Natural killer cell treated with Interleukin-12 subunit alpha and Interleukin-12 subunit beta and Interleukin-15 and Interleukin-18, amount 100 ng/mL, for 72 hours (primary cell): ENCODE data around the gene CNGA3. TPM values are rescaled to one million over a fixed set of nuclear protein-coding genes. Genes with fewer than 3 reads are reported as not detected.
"Not testable (repeated sequence)": the region's sequence is repeated elsewhere in the genome, so short reads cannot be mapped to it uniquely, and the experiment has no call there.

ENCODE experiments used
- ATAC-seq, 2 donors: fragments of 150-1000 bp; cut with Tn5 transposase in 1 of 2; sonication (Bioruptor Pico), chemical (Tn5 transposase) in 1 of 2; 2 replicates each; pipeline ENCODE4 v1.10.0; 2021
- DNase-seq: peaks from one replicate; pipeline ENCODE4 v3.0.0; 2022; ENCODE audit warnings: low spot score
- H3K27ac Mint-ChIP-seq, 2 donors: 1 replicate in 1 of 2; 2 replicates in 1 of 2; pipeline ENCODE4 v1.8.0; 2022; ENCODE audit warnings: mixed read lengths in 2 of 2, mild to moderate bottlenecking in 1 of 2, moderate library complexity in 1 of 2
- H3K27me3 Mint-ChIP-seq, 2 donors: 1 replicate in 1 of 2; 2 replicates in 1 of 2; pipeline ENCODE4 v1.8.0; 2022; ENCODE audit warnings: mixed read lengths in 2 of 2
- H3K36me3 Mint-ChIP-seq: one replicate; pipeline ENCODE4 v1.8.0; 2022; ENCODE audit warnings: mixed read lengths
- H3K4me1 Mint-ChIP-seq, 2 donors: 1 replicate in 1 of 2; 2 replicates in 1 of 2; pipeline ENCODE4 v1.8.0; 2022; ENCODE audit warnings: low read depth in 2 of 2, mixed read lengths in 2 of 2, mild to moderate bottlenecking in 1 of 2
- H3K4me3 Mint-ChIP-seq: one replicate; pipeline ENCODE4 v1.8.0; 2022; ENCODE audit warnings: mixed read lengths
- H3K9me3 Mint-ChIP-seq: 2 replicates; pipeline ENCODE4 v1.8.0; 2022; ENCODE audit warnings: mixed read lengths
- total RNA-seq, 2 donors: library from RNA; stranded (reverse); gene quantifications; one replicate each; pipeline ENCODE4 v1.2.3, GENCODE V29; 2022

Gene CNGA3
- total RNA-seq, 2 donors from 2014 or later, result not detected

GRCh38 chr2:98412751-98413458 is 66.6 kb downstream of the CNGA3 start:
- DNase-seq, result peak; percentile 68
- Mint-ChIP-seq H3K9me3 (peaks cover 3% of the 10 kb centered on the region), H3K27ac (peak overlapping the region in 1 of 2 donors; percentile 42), H3K36me3 (peaks cover 5% of the 10 kb centered on the region), H3K27me3 (no peaks in the 10 kb centered on the region), H3K4me3 (no peak overlapping the region), H3K4me1 (peaks cover 3 to 6% of the 10 kb centered on the region in 2 donors)
- ATAC-seq, result peak; percentile 83 to 86

GRCh38 chr2:98414246-98414645 is 68.0 kb downstream of the CNGA3 start:
- H3K4me1 Mint-ChIP-seq, DNase-seq, H3K27me3 Mint-ChIP-seq, H3K9me3 Mint-ChIP-seq, H3K4me3 Mint-ChIP-seq, H3K36me3 Mint-ChIP-seq, H3K27ac Mint-ChIP-seq, ATAC-seq: not testable (repeated sequence)

GRCh38 chr2:98415719-98416248 is 69.5 kb downstream of the CNGA3 start:
- not testable (repeated sequence) for H3K4me3 Mint-ChIP-seq, H3K36me3 Mint-ChIP-seq, H3K4me1 Mint-ChIP-seq, H3K9me3 Mint-ChIP-seq, H3K27me3 Mint-ChIP-seq, ATAC-seq, DNase-seq
- peak overlapping the region in 1 of 2 donors; percentile 41 for H3K27ac Mint-ChIP-seq

- Mint-ChIP-seq H3K27ac (no peak overlapping the region), H3K27me3 (no peaks in the 10 kb centered on the region), H3K4me1 (peaks cover 3 to 6% of the 10 kb centered on the region in 2 donors), H3K4me3 (no peak overlapping the region), H3K9me3 (peaks cover 3% of the 10 kb centered on the region), H3K36me3 (peaks cover 10% of the 10 kb centered on the region)
- DNase-seq (no peak), ATAC-seq (no peak)
These were observed 70.3 kb downstream of the CNGA3 start for GRCh38 chr2:98416383-98417159.

- H3K27ac Mint-ChIP-seq, result no peak overlapping the region
- DNase-seq (no peak), ATAC-seq (no peak)
- peaks cover 5% of the 10 kb centered on the region for H3K9me3 Mint-ChIP-seq
- H3K4me1 Mint-ChIP-seq, result peaks cover 0 to under 1% of the 10 kb centered on the region in 2 donors
- H3K27me3 Mint-ChIP-seq, result no peaks in the 10 kb centered on the region
- H3K36me3 Mint-ChIP-seq, result peaks cover 16% of the 10 kb centered on the region
- no peak overlapping the region for H3K4me3 Mint-ChIP-seq
These were observed 73.3 kb downstream of the CNGA3 start for GRCh38 chr2:98419544-98419943.

GRCh38 chr2:98419977-98420725 is 73.9 kb downstream of the CNGA3 start:
- ATAC-seq, result no peak
- Mint-ChIP-seq H3K9me3 (peaks cover 4% of the 10 kb centered on the region), H3K27ac (no peak overlapping the region), H3K36me3 (peaks cover 14% of the 10 kb centered on the region), H3K27me3 (no peaks in the 10 kb centered on the region), H3K4me3 (no peak overlapping the region), H3K4me1 (no peaks in the 10 kb centered on the region)
- DNase-seq, result no peak

GRCh38 chr2:98422449-98422848 is 76.2 kb downstream of the CNGA3 start:
- no peak for ATAC-seq
- H3K4me3 Mint-ChIP-seq, result no peak overlapping the region
- H3K36me3 Mint-ChIP-seq, result peaks cover 14% of the 10 kb centered on the region
- no peak for DNase-seq
- H3K27me3 Mint-ChIP-seq, result no peaks in the 10 kb centered on the region
- H3K4me1 Mint-ChIP-seq, result no peaks in the 10 kb centered on the region
- peaks cover 4% of the 10 kb centered on the region for H3K9me3 Mint-ChIP-seq
- no peak overlapping the region for H3K27ac Mint-ChIP-seq

- no peak for ATAC-seq
- Mint-ChIP-seq H3K36me3 (peaks cover 8% of the 10 kb centered on the region), H3K9me3 (peaks cover 4% of the 10 kb centered on the region), H3K4me1 (no peaks in the 10 kb centered on the region), H3K4me3 (no peak overlapping the region), H3K27me3 (no peaks in the 10 kb centered on the region), H3K27ac (no peak overlapping the region)
- DNase-seq, result no peak
These were observed 80.5 kb downstream of the CNGA3 start for GRCh38 chr2:98426771-98427170.

- peaks cover 5% of the 10 kb centered on the region for H3K36me3 Mint-ChIP-seq
These were observed 85.9 kb downstream of the CNGA3 start for GRCh38 chr2:98432145-98432544.

GRCh38 chr2:98433363-98433964 is 87.2 kb downstream of the CNGA3 start:
- Mint-ChIP-seq H3K9me3 (peaks cover 4% of the 10 kb centered on the region), H3K4me3 (no peak overlapping the region), H3K27ac (peak overlapping the region in 1 of 2 donors; percentile 12), H3K4me1 (peaks cover 3 to 14% of the 10 kb centered on the region in 2 donors), H3K27me3 (no peaks in the 10 kb centered on the region), H3K36me3 (peaks cover 5% of the 10 kb centered on the region)
- DNase-seq (no peak), ATAC-seq (no peak)

More at GRCh38 chr2:98432145-98432544, 85.9 kb downstream of the CNGA3 start:
- ATAC-seq, result no peak
- peaks cover 0 to 10% of the 10 kb centered on the region in 2 donors for H3K4me1 Mint-ChIP-seq
- no peak for DNase-seq
- H3K9me3 Mint-ChIP-seq, result peaks cover 4% of the 10 kb centered on the region
- no peak overlapping the region for H3K4me3 Mint-ChIP-seq
- no peak overlapping the region for H3K27ac Mint-ChIP-seq
- H3K27me3 Mint-ChIP-seq, result no peaks in the 10 kb centered on the region

- H3K27me3 Mint-ChIP-seq, result no peaks in the 10 kb centered on the region
- H3K4me1 Mint-ChIP-seq, result peaks cover 13 to 23% of the 10 kb centered on the region in 2 donors
- H3K36me3 Mint-ChIP-seq, result peaks cover 5% of the 10 kb centered on the region
- peaks cover 4% of the 10 kb centered on the region for H3K9me3 Mint-ChIP-seq
- ATAC-seq, result no peak
- no peak overlapping the region for H3K4me3 Mint-ChIP-seq
- no peak for DNase-seq
- H3K27ac Mint-ChIP-seq, result no peak overlapping the region
These were observed 88.2 kb downstream of the CNGA3 start for GRCh38 chr2:98434492-98434891.

GRCh38 chr2:98435670-98436069 is 89.4 kb downstream of the CNGA3 start:
- H3K4me3 Mint-ChIP-seq, H3K36me3 Mint-ChIP-seq, DNase-seq, H3K27me3 Mint-ChIP-seq, H3K9me3 Mint-ChIP-seq, ATAC-seq: not testable (repeated sequence)
- H3K27ac Mint-ChIP-seq, result peak overlapping the region in 1 of 2 donors; percentile 60
- peaks cover 25 to 35% of the 10 kb centered on the region in 2 donors for H3K4me1 Mint-ChIP-seq

- peak overlapping the region in 1 of 2 donors; percentile 60 for H3K27ac Mint-ChIP-seq
- peaks cover 5% of the 10 kb centered on the region for H3K36me3 Mint-ChIP-seq
- H3K4me1 Mint-ChIP-seq, result peaks cover 27 to 37% of the 10 kb centered on the region in 2 donors
- no peak for DNase-seq
- H3K4me3 Mint-ChIP-seq, result no peak overlapping the region
- H3K27me3 Mint-ChIP-seq, result no peaks in the 10 kb centered on the region
- ATAC-seq, result no peak
- peaks cover 8% of the 10 kb centered on the region for H3K9me3 Mint-ChIP-seq
These were observed 90.5 kb downstream of the CNGA3 start for GRCh38 chr2:98436734-98437133.
